ENCODE data around the gene CNTN4.

GRCh38 chr3:2888592-2888991 lies 789.9 kb downstream of the CNTN4 start:
- TF ChIP-seq EZH2 (optimal IDR thresholded peaks at IDR 0.05; ENCODE audit: low read depth, low read length), result no peak
- TF ChIP-seq CTCF (IDR thresholded peaks at IDR 0.05; ENCODE audit: low read length), result no peak
